Measurements from ENCODE around the gene GJD4.

DNA sequence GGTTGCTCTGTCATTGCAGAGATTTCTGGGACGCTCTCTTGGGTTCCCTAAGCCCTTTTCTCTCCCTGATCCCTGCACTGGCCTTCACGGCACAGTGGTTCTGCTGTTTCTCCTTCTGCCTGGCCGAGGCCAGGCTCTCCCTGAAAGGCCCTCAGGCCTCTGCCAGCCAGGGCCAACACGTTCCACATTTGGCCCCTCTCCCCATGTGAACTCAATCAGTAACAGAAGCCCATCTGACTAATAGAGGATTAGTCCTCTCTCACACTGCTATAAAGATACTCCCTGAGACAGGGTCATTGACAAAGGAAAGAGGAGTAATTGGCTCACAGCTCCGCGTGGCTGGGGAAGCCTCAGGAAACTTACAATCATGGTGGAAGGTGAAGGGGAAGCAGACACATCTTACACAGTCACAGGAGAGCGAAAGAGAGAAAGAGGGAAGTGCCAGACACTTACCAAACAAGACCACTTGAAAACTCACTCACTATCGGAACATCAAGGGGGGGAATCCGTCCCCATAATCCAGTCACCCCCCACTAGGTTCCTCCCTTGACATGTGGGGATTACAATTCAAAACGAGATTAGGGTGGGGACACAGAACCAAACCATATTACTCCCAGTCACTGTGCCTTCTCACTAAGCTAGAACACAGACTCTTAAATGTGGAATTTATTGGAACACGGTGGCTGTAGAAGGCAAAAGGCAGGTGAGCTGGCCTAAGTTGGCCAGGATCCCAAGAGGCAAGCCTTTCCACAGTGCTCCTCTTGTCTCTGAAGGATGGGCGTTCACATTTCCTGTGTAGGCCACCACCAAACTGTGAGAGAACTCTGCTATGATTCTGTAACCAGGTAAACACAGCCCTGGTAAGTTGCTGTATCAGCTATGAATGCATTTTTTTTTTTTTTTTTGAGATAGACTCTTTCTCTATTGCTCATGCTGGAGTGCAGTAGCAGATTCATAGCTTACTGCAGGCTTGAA lies 28.2 kb downstream of the GJD4 start:
- TF ChIP-seq CTCF (IDR thresholded peaks at IDR 0.05) = no peak
- no peak for TF ChIP-seq POLR2A (IDR thresholded peaks at IDR 0.05)
